GM18951 (cell line): ENCODE measurements around the gene ABCB8.
"Not testable (repeated sequence)": the region's sequence is repeated elsewhere in the genome, so short reads cannot be mapped to it uniquely, and the experiment has no call there.

Source experiments
- POLR2A ChIP-seq: IDR thresholded peaks from 4 replicates; pipeline ENCODE4 v1.6.1; 2011; ENCODE audit warnings: mild to moderate bottlenecking; ENCODE audit not compliant: insufficient read length, insufficient read depth; ENCODE audit errors: extremely low read depth
- in situ Hi-C: fragments of 300-500 bp; cut with MboI; formaldehyde crosslinking; loops from one replicate; pipeline ENCODE4 v1.12.0; 2022; ENCODE audit warnings: low sequenced_read_pairs, mixed read lengths, inconsistent platforms; ENCODE audit not compliant: unreplicated experiment

ABCB8 gene

DNA sequence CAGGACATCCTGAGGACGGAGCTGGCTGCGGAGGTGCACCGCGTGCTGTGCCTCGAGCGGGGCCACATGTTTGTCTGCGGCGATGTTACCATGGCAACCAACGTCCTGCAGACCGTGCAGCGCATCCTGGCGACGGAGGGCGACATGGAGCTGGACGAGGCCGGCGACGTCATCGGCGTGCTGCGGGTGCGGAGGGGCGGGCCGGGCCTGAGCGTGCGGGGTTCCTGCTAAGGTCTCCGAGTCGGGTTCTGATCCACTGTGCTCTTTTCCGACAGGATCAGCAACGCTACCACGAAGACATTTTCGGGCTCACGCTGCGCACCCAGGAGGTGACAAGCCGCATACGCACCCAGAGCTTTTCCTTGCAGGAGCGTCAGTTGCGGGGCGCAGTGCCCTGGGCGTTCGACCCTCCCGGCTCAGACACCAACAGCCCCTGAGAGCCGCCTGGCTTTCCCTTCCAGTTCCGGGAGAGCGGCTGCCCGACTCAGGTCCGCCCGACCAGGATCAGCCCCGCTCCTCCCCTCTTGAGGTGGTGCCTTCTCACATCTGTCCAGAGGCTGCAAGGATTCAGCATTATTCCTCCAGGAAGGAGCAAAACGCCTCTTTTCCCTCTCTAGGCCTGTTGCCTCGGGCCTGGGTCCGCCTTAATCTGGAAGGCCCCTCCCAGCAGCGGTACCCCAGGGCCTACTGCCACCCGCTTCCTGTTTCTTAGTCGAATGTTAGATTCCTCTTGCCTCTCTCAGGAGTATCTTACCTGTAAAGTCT is 14.3 kb upstream of the ABCB8 start:
- TF ChIP-seq POLR2A = peak; percentile 27
- in situ Hi-C loops = no loop called here

DNA sequence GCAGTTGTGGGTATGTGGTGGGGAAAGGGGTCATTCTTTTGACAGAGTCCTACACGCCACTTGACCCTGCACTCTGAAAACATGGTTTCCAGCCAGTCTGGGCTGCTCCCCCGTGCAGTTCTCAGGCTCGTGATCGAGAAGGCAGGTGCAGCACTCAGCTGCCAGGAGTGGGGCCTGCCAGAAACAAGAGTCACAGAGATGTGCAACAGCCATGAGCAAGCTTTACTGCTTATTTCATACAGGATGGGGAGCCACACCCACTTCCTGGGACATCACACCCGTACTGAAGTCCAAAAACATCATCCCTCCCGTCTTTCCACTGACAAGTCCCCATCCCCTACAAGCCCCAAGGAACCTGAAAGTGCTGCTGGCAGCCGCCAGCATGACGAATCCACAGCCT is 13.3 kb upstream of the ABCB8 start:
- TF ChIP-seq POLR2A = no peak
- in situ Hi-C loops = no loop called here

DNA sequence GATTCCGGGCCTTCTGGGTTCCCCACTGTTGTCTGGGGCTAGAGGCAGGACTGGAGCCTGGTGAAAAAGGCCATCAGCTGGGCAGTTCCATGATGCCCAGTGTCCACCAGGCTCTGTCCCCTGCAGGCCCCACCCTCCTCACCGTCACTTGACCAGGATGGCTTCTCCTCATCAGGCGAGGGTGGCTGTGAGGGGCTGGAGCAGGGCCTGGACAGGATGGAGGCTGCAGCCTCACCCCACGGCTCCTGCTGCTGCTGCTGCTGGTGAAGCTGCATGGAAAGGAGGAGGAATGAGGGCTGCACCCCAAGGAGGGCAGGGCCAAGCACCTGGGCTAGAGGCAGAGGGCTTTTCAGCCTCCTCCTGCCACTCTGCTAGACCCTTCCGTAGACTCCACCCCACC is 12.3 kb upstream of the ABCB8 start:
- in situ Hi-C loops = no loop called here
- TF ChIP-seq POLR2A = no peak

DNA sequence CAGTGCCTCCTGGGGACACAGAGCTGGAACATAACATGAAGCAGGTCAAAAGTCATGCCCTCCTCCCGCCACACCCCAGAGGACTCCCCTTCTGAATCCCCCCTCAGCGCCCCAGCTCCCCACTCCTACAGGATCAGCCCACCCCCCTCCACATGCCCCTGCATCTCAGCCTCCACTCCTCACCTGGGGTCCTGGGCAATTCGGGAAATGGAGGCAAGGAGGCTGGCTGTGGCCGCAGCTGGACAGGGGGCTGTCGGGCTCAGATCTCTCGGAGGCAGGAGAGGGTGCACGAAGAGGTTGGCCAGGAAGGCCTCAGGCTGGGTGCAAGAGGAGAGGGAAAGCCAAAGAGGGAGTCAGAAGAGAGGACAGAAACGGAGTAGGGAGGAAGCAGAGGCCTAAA is 11.7 kb upstream of the ABCB8 start:
- no peak for TF ChIP-seq POLR2A
- in situ Hi-C loops = no loop called here

DNA sequence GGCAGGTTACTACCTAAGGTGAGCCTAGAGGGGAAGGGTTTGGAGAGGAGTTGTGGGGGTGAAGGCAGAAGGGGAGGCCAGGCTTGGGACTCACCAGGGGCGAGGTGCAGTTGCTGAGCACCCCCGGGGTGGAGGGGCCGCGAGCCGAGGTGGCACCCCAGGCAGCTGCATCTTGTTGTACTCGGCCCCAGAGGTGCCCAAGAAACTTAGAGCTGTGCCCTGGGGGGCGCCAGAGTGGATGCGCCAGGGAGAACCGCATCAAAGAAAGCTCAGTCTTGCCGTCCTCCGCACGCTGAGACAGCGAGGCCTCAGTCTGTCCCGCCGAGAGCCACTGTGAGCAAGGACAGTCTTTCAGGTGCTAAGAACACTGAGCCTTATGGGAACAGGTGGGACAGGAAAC is 11.3 kb upstream of the ABCB8 start:
- in situ Hi-C loops = no loop called here

DNA sequence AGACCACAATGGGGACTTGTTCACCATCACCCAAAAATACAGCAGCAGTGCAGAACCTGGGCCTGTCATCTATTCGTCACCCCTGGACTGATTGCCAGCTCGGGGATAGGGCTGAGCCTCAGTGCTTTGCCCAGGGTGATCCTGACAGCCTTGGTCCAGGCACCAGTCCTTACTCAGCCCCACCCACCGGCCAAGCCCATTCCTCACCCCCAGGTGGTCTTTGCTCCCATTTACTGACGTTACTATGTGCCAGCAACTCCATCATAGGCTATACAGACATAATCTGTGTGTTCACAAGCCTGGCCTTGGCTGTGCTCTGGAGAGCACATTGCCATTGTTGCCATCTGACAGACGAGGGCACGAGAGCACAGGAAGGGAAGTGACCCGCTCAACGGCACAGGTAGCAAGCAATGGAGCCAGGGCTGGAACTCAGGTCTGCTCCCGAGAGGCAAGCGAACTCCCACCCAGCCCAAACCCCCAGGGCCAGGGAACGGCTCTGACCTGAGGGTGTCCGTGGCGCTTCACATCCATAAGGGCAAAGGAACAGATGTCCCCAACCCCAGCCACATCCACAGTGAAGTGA is 10.8 kb upstream of the ABCB8 start:
- in situ Hi-C loops = no loop called here
- no peak for TF ChIP-seq POLR2A

More for the DNA sequence above, 11.3 kb upstream of the ABCB8 start:
- TF ChIP-seq POLR2A = no peak

DNA sequence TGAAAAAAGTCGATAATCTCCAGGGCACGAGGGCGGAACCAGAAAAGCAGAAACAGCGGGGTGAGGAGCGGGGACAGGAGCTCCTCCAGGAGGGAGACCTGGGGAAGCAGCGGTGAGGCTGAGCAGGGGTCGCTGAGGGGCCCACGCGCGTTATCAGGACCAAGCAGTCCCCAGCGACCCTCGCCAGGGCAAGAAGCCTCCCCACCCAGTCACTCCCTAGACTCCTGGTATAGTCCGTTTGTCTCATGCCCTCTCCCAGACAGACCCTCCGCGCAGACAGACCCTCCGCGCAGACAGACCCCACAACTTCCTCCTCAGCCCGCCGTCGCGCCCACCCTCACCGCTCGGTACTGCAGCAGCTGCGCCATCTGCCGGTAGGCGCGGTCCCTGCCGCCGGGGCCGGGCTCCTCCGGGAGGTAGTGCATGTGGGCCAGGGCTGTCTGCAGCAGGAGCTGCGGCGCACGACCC is 10.3 kb upstream of the ABCB8 start:
- in situ Hi-C loops = no loop called here
- no peak for TF ChIP-seq POLR2A

DNA sequence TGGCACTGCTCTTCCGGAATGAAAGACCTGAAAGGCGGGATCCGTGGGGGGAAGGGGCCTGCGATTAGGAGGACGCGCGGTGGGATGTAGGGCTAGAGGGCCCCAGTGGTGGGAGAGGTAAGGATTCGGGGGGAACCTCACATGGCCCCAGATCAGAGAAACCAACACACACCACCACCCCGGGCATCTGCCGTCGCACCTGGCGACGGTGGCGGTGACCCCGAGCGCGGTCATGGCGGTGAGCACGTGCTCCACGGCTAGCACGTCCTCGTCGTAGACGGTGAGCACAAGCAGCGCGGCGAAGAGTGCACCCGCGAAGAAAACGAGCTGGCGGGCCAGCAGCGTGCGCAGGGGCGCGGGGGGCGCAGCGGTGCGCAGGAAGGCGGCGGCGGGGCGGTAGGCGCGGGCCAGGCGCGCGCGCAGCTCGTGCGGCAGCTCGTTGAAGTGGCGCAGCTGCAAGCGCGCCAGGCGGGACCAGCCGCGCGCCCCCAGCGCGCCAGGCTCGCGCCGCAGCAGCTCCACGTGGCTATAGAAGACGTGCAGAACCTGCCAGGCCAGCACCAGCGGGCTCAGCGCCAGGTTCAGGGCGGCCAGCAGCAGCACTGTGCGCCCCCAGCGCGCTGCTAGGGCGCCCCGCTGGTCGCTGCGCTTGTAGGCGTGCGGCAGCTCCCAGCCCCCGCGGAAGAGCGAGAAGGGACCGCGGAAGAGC is 9.7 kb upstream of the ABCB8 start:
- in situ Hi-C loops = no loop called here
- TF ChIP-seq POLR2A = no peak

DNA sequence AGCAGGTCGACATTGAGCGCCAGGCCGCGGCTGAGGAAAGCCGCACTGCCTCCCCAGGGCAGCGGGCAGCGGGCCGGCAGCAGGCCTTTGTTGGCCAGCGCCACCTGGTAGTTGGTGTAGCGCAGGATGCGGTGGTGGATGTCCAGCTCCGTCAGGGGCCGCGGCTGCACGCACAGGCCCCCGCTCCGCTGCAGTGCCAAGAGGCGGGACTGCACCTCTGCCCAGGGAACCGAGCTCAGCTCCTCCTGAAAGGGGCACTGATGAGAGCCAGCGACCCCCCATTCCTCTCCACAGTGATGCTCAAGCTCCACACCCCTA is 9.2 kb upstream of the ABCB8 start:
- no peak for TF ChIP-seq POLR2A
- in situ Hi-C loops = no loop called here

DNA sequence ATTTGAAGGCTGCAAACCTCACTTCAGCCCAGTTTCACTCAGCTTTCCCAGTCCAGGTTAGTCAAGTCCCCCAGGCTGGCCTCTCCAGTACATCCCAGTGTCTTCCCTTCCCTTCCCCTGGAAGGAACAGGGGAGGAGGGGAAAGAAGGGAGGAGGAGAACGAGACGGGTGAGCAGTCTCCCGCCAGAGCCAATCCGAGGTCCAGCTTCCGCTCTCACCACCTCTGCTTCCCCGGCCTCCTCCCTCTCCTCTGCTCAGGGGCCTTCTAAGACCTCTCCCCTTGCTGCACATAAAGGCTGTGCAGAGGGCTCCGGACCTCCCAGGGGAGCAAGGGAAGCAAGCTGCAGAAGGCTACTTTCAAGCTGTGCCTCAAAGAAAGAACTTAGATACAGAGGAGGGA is 8.0 kb upstream of the ABCB8 start:
- in situ Hi-C loops = no loop called here

DNA sequence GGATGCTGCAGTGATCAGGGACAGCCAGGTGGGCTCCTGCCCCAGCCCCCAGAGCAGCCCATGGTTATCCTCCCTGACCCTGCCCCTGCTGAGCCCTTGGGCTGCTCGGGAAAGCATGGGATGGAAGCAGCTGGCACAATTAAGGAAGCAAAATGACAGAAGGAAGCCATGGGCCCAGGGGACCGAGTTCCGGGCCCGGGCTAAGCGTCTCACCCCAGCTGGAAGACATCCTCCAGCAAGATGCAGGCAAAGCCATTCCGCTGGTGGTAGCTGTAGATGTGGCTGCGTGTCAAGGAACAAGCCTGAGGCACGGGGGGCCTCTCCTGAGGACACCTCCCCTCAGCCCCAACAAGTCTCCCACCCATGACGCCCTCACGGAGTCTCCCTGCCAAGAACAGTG is 5.0 kb upstream of the ABCB8 start:
- in situ Hi-C loops = no loop called here

More for the DNA sequence above, 8.0 kb upstream of the ABCB8 start:
- no peak for TF ChIP-seq POLR2A

DNA sequence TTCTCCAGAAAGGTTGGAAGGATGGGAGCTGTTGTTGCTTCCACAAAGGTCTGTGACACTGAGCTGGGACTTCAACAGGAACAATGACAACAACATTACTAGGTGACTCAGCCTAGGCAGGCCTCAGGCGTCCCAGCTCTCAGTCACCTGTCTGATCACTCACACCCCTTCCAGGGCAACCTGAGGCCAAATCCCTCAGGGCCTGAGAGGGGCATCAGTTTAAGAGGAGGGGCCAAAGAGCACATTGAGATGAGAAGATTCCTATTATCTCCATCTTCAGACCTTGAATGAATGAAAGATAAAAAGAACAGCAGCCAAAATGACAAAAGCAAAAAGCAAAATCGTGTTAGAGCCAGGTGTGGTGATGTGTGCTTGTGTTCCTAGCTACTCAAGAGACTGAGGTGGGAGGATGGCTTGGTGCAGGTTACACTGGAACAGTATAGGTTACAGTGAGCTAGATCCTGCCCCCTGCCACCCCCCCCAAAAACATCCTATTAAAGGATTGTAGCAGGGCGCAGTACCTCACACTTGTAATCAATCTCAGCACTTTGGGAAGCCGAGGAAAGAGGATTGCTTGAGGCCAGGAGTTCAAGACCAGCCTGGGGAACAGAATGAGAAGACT is 3.7 kb upstream of the ABCB8 start, which contains the start of gene ATG9B:
ATG9B (minus strand) TSS at position 60 of the 622 bp plus-strand sequence. CDS start 71 bp downstream, outside the sequence.
- TF ChIP-seq POLR2A = no peak
- in situ Hi-C loops = no loop called here

More for the DNA sequence above, 5.0 kb upstream of the ABCB8 start:
- TF ChIP-seq POLR2A = no peak

DNA sequence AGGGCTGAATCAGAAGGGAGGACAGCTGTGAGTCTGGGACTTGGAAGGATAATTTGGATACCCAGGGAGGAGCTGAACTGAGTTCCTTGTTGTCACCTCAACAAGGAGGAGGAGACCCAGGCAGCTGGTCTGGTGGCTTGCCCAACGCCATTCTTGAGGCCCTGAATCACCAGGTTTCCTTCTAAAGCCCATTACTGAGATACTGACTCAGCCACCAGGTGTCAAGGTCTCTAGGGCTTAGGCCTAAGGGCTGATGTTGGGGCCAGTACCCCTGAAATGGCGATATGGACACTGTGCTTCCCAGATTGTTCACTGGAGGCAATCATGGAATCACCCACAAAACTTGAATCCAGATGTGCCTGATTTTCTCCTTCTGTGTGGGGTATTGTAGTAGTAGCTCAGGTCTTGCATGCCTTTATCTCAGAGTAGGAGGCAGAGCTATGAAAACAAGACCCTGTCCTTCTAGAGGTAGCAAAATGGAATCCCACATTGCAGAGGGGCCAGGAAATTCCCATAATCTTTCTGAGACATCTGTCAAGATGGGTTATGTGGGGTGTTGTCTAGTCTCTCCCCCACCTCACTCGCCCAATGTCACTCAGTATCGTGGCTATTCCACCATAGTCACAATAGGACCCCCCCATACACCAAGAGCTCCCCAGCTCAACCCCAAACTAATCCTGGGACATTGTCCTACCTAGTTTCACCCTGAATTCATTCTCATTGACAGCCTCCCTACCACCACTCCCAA is 2.2 kb upstream of the ABCB8 start:
- no peak for TF ChIP-seq POLR2A
- in situ Hi-C loops = no loop called here

DNA sequence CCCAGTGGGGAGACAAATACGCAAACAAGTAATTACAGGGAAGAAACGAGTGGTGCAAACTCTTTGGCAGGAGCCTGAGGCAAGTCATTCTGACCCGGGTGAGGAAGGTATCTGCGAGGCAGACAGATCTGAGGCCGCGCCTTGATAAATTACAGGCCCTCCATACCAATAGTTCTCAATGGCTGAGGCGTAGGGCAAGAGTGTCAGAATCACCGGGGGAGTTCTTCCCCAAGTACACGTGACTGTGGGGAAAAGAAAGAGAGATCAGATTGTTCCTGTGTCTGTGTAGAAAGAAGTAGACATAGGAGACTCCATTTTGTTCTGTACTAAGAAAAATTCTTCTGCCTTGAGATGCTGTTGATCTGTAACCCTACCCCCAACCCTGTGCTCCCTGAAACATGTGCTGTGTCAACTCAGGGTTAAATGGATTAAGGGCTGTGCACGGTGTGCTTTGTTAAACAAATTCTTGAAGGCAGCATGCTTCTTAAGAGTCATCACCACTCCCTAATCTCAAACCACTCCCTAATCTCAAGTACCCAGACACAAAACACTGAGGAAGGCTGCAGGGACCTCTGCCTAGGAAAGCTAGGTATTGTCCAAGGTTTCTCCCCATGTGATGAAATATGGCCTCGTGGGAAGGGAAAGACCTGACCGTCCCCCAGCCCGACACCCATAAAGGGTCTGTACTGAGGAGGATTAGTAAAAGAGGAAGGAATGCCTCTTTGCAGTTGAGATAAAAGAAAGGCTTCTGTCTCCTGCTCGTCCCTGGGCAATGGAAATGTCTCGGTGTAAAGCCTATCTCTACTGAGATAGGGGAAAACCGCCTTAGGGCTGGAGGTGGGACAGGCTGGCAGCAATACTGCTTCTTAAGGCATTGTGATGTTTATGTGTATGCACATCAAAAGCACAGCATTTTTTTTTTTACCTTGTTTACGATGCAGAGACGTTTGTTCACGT is 1.2 kb upstream of the ABCB8 start:
- in situ Hi-C loops = not testable (repeated sequence)

DNA sequence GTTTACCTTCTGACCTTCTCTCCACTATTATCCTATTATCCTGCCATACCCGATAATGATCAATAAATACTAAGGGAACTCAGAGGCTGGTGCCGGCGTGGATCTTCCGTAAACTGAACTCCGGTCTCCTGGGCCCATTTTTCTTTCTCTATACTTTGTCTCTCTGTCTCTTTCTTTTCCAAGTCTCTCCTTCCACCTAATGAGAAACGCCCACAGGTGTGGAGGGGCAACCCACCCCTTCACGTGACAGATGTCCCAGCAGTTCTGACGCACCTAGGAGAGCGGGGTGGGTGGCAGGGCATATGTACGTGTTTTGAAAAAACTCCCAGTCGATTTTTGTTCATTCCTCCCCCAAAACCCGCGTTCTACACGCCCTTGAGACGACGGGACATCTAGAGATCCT is 521 bp upstream of the ABCB8 start:
- in situ Hi-C loops = not testable (repeated sequence)
